Chondrocyte (in vitro differentiated cells): Measurements from ENCODE around the gene SOAT2. TPM values are rescaled to one million over a fixed set of nuclear protein-coding genes. Genes with fewer than 3 reads are reported as not detected.

Experiments used
- DNase-seq: peaks from one replicate; pipeline ENCODE4 v3.0.0; 2021; ENCODE audit warnings: mixed read lengths, low spot score
- H3K27ac Mint-ChIP-seq: one replicate; pipeline ENCODE4 v1.8.0; 2021; ENCODE audit warnings: mild to moderate bottlenecking, moderate library complexity, mixed read lengths; ENCODE audit not compliant: unreplicated experiment
- H3K27me3 Mint-ChIP-seq: 2 replicates; pipeline ENCODE4 v1.8.0; 2021; ENCODE audit warnings: low read depth, mixed read lengths
- H3K36me3 Mint-ChIP-seq: 2 replicates; pipeline ENCODE4 v1.8.0; 2021; ENCODE audit warnings: low read depth, mixed read lengths
- H3K4me1 Mint-ChIP-seq: 2 replicates; pipeline ENCODE4 v1.8.0; 2021; ENCODE audit warnings: low read depth, mild to moderate bottlenecking, mixed read lengths
- H3K4me3 Mint-ChIP-seq: one replicate; pipeline ENCODE4 v1.8.0; 2021; ENCODE audit warnings: mild to moderate bottlenecking, moderate library complexity, mixed read lengths; ENCODE audit not compliant: unreplicated experiment
- H3K9me3 Mint-ChIP-seq: 2 replicates; pipeline ENCODE4 v1.8.0; 2021; ENCODE audit warnings: low read depth, mixed read lengths
- total RNA-seq: library from RNA; stranded (reverse); gene quantifications from 3 replicates; pipeline ENCODE4 v1.2.1, GENCODE V29; 2021
- TF ChIP-seq, protein P1 (sequence below): fragments of 200-600 bp; sonication (generic); IDR thresholded peaks from 2 replicates; pipeline ENCODE4 v1.5.0; 2021; ENCODE audit warnings: antibody characterized with exemption, mild to moderate bottlenecking, moderate library complexity

The SOAT2 gene
- total RNA-seq, 1 donor from 2014 or later = not detected

- Mint-ChIP-seq H3K27me3 (no peaks in the 10 kb centered on the region), H3K4me1 (peaks cover 54% of the 10 kb centered on the region), H3K4me3 (no peak overlapping the region), H3K36me3 (peaks cover 33% of the 10 kb centered on the region), H3K27ac (no peak overlapping the region), H3K9me3 (no peaks in the 10 kb centered on the region)
- TF ChIP-seq, protein P1, sequence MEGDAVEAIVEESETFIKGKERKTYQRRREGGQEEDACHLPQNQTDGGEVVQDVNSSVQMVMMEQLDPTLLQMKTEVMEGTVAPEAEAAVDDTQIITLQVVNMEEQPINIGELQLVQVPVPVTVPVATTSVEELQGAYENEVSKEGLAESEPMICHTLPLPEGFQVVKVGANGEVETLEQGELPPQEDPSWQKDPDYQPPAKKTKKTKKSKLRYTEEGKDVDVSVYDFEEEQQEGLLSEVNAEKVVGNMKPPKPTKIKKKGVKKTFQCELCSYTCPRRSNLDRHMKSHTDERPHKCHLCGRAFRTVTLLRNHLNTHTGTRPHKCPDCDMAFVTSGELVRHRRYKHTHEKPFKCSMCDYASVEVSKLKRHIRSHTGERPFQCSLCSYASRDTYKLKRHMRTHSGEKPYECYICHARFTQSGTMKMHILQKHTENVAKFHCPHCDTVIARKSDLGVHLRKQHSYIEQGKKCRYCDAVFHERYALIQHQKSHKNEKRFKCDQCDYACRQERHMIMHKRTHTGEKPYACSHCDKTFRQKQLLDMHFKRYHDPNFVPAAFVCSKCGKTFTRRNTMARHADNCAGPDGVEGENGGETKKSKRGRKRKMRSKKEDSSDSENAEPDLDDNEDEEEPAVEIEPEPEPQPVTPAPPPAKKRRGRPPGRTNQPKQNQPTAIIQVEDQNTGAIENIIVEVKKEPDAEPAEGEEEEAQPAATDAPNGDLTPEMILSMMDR = no peak
- DNase-seq = peak; percentile 57
Observed at GRCh38 chr12:53076461-53076860, 26.8 kb upstream of the SOAT2 start.

GRCh38 chr12:53077030-53077429 lies 26.3 kb upstream of the SOAT2 start:
- no peaks in the 10 kb centered on the region for H3K9me3 Mint-ChIP-seq
- H3K4me1 Mint-ChIP-seq = peaks cover 48% of the 10 kb centered on the region
- H3K27ac Mint-ChIP-seq = no peak overlapping the region
- H3K36me3 Mint-ChIP-seq = peaks cover 33% of the 10 kb centered on the region
- H3K27me3 Mint-ChIP-seq = no peaks in the 10 kb centered on the region
- no peak overlapping the region for H3K4me3 Mint-ChIP-seq
- TF ChIP-seq, protein P1 = no peak
- DNase-seq = peak; percentile 38

DNA sequence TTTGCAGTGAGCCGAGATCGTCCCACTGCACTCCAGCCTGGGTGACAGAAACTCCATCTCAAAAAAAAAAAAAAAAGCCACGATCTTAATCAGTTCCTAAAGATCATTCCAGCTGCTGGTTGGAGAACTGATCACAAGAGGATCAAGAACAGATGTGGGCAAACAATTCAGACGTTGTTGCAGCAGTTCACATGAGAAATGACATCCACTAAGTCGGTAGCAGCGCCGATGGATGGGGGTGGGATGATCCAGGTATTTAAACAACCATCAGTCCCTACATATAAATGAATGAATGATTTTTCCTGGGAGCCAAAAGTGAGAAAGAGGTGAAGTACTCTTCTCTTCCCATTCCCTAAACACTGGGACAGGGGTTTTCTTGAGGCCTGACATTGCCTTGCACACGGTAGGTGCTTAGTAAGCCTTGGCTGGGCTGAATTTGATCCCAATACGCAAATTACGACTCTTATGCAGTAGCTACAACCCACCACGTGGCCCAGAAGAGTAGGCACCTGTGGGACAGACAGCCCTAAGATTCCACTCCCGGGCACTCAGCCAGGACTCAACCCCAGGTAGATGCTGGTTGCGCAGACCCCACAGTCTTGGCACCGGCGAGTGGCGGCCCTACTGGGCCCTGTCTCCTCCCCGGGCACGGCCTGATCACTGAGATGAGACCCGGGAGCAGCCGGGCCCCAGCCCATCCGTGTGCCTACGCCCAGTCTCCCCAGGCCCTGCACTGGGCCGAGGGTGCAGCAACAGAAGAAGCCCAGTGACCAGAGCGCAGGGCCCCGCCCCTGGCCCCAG lies 24.7 kb upstream of the SOAT2 start:
- peak overlapping the region; percentile 81 for H3K4me3 Mint-ChIP-seq
- DNase-seq = peak; percentile 6
- H3K9me3 Mint-ChIP-seq = no peaks in the 10 kb centered on the region
- peaks cover 28% of the 10 kb centered on the region for H3K36me3 Mint-ChIP-seq
- TF ChIP-seq, protein P1 = peak; percentile 30
- H3K4me1 Mint-ChIP-seq = peaks cover 38% of the 10 kb centered on the region
- peak overlapping the region; percentile 97 for H3K27ac Mint-ChIP-seq
- no peaks in the 10 kb centered on the region for H3K27me3 Mint-ChIP-seq

- H3K36me3 Mint-ChIP-seq = peaks cover 20% of the 10 kb centered on the region
- DNase-seq = peak; percentile 100
- H3K27me3 Mint-ChIP-seq = no peaks in the 10 kb centered on the region
- peaks cover 31% of the 10 kb centered on the region for H3K4me1 Mint-ChIP-seq
- TF ChIP-seq, protein P1 = no peak
- no peaks in the 10 kb centered on the region for H3K9me3 Mint-ChIP-seq
- peak within 1 kb of the TSS; percentile 81 for H3K4me3 Mint-ChIP-seq
- peak within 1 kb of the TSS; percentile 97 for H3K27ac Mint-ChIP-seq
Observed at GRCh38 chr12:53079226-53080117, 23.8 kb upstream of the SOAT2 start, which contains the start of gene SPRYD3. Gene SPRYD3 (minus strand): TSS chr12:53079390. CDS start chr12:53079333, 57 bp downstream.

DNA sequence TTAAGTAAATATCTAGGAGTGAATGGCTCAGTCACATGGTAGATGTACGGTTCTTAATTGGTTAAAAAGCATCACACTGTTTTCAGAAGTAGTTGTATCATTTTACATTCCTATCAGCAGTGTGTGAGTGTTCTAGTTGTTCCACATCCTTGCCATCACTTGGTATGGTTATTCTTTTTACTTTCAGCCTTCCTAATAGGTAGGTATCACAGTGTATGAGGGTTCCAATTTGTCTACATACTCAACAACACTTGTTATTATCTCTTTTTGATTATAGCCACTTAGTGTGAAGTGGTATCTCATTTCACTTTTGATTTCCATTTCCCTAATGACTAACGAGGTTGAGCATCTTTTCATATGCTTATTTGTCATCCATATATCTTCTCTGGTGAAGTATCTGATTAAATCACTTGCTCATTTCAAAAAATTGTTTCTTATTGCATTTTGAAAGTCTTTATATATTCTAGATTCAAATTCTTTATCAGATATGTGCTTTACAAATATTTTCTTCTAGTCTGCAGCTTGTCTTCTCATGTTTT lies 20.6 kb upstream of the SOAT2 start:
- TF ChIP-seq, protein P1 = no peak
- Mint-ChIP-seq H3K4me3 (no peak overlapping the region), H3K9me3 (no peaks in the 10 kb centered on the region), H3K27ac (no peak overlapping the region), H3K36me3 (no peaks in the 10 kb centered on the region), H3K27me3 (no peaks in the 10 kb centered on the region), H3K4me1 (peaks cover 25% of the 10 kb centered on the region)
- DNase-seq = no peak
